Measurements from ENCODE around the gene BPGM.

The BPGM gene

DNA sequence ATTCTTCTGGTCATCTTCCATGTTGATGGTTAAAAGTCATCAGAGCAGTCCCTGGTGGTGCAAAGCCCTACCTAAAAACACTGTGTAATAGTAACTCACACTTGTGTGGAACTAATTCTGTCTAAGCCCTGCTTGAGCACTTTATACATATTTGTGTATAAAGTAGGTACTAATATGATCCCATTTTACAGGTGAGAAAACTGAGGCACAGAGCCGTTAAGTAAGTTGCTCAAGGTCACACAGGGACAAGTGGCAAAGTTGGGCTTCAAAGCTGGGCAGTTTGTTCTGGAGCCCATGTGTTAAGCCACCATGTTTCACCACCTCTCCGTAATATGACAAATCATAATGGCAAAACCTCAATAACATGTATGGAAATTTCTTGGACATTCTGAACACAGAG, 48.1 kb downstream of the BPGM start:
- Histone ChIP-seq H3K36me3 (no peaks in the 10 kb centered on the region), H3K4me1 (ENCODE audit: control insufficient read depth in 1 of 2, insufficient read depth in 1 of 2, low read depth in 1 of 2, low read length in 1 of 2) (no peaks in the 10 kb centered on the region), H3K27me3 (peaks cover 34% of the 10 kb centered on the region), H3K4me3 (ENCODE audit: low read depth in 1 of 2, low read length in 1 of 2) (no peak overlapping the region), H3K9me3 (no peaks in the 10 kb centered on the region), H3K27ac (no peak overlapping the region)
- TF ChIP-seq, protein P1, sequence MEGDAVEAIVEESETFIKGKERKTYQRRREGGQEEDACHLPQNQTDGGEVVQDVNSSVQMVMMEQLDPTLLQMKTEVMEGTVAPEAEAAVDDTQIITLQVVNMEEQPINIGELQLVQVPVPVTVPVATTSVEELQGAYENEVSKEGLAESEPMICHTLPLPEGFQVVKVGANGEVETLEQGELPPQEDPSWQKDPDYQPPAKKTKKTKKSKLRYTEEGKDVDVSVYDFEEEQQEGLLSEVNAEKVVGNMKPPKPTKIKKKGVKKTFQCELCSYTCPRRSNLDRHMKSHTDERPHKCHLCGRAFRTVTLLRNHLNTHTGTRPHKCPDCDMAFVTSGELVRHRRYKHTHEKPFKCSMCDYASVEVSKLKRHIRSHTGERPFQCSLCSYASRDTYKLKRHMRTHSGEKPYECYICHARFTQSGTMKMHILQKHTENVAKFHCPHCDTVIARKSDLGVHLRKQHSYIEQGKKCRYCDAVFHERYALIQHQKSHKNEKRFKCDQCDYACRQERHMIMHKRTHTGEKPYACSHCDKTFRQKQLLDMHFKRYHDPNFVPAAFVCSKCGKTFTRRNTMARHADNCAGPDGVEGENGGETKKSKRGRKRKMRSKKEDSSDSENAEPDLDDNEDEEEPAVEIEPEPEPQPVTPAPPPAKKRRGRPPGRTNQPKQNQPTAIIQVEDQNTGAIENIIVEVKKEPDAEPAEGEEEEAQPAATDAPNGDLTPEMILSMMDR (IDR thresholded peaks at IDR 0.05): no peak

DNA sequence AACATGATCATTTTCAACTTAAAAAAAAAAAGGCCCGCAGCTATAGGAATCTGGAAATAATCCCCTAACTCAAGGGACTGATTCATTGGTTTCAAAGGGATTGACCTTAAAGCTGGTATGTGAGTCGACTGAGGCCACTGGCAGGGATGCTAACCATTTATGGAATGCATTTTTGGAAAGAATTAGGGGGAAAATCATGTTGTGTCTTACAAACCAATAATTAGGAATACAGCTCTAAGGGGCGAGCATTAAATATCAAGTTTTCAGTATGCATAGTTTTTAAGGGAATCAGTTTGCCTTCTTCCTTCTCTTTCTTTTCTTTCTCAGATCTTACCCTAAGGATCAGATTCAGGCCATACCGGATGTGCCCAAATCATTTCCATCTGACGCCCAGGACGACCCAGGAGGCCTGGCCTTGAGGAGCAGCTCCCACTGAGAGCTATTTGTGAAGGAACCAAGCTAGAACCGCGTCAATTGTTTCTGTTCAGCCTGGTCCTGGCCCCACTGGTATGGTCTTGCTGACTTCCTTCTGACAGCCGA, 48.7 kb downstream of the BPGM start:
- Histone ChIP-seq H3K4me1 (ENCODE audit: control insufficient read depth in 1 of 2, insufficient read depth in 1 of 2, low read depth in 1 of 2, low read length in 1 of 2) (no peaks in the 10 kb centered on the region), H3K36me3 (no peaks in the 10 kb centered on the region), H3K9me3 (no peaks in the 10 kb centered on the region), H3K27me3 (peaks cover 32% of the 10 kb centered on the region), H3K27ac (no peak overlapping the region), H3K4me3 (ENCODE audit: low read depth in 1 of 2, low read length in 1 of 2) (no peak overlapping the region)
- TF ChIP-seq, protein P1 (IDR thresholded peaks at IDR 0.05): no peak

DNA sequence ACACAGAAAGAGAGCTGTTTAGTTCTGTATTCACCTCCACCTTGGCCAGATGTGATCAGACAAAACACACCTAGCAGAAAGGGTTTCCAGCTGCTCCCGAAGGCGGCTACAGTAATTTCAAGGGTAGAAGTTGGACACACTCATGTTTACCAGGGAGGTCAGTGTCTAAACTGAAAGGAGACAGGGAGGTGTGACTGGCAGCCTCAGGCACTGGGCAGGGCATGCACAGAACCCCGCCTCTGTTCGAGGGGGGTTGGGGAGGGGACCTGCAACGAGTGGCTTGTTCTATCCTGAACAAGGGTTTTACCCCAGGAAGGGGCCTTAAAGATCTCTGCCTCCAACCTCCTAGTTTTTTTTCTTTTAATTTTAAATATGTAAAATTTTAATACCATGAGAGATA, 49.6 kb downstream of the BPGM start:
- TF ChIP-seq, protein P1 (IDR thresholded peaks at IDR 0.05): no peak
- Histone ChIP-seq H3K4me3 (ENCODE audit: low read depth in 1 of 2, low read length in 1 of 2) (no peak overlapping the region), H3K27ac (no peak overlapping the region), H3K36me3 (no peaks in the 10 kb centered on the region), H3K9me3 (no peaks in the 10 kb centered on the region), H3K27me3 (peaks cover 24% of the 10 kb centered on the region), H3K4me1 (ENCODE audit: control insufficient read depth in 1 of 2, insufficient read depth in 1 of 2, low read depth in 1 of 2, low read length in 1 of 2) (no peaks in the 10 kb centered on the region)

DNA sequence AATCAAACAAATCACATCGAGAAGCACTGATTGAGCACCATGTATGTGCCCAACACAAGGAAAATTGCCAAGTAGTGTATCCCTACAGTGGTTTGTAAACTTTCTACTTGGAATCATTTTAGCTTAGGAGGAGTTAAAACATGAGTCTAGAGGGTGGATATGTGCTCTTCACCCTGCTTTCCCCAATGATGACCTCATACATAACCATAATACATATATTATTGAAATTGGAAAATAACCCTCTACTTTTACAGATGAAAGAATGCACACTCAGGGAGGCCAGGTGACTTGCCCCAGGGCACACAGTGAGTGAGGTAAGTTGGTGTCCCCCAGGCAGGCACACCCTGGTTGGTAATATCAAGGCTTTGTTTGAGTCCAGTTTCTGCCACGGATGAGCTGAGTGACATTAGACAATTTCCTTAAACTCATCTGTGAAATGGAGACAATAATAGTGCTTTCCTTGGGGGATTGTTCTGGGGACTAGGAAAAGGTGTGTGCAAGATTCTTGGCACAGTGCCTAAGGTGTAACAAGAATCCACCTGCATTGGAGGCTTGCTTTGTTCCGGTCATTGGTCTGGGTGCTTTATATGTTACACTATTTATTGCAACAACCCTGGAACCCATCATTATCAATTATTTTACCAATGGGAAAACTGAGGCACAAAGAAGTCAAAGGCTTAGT, 50.7 kb downstream of the BPGM start:
- Histone ChIP-seq H3K36me3 (no peaks in the 10 kb centered on the region), H3K9me3 (no peaks in the 10 kb centered on the region), H3K4me3 (ENCODE audit: low read depth in 1 of 2, low read length in 1 of 2) (no peak overlapping the region), H3K4me1 (ENCODE audit: control insufficient read depth in 1 of 2, insufficient read depth in 1 of 2, low read depth in 1 of 2, low read length in 1 of 2) (no peaks in the 10 kb centered on the region), H3K27me3 (peaks cover 13% of the 10 kb centered on the region), H3K27ac (no peak overlapping the region)
- TF ChIP-seq, protein P1 (IDR thresholded peaks at IDR 0.05): no peak

DNA sequence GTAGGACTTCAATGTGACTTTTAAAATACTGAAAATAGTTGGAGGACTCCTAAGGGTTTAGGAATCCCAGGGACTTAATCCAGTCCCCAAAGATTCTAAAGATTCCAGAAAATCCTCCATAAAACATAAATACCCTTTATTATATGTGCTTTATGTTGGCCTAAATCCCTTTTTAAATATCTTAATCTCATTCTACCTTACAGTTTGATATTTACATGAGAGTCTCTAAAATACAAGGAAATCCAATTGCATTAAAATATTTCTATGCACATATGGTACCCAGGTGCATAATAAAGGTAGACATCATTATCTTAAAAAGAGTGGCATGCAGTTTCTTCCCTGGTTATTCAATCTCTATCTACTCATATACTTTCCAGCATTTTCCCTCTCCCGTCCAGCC, 51.8 kb downstream of the BPGM start:
- H3K36me3 ChIP-seq: no peaks in the 10 kb centered on the region
- no peak overlapping the region for H3K27ac ChIP-seq
- TF ChIP-seq, protein P1 (IDR thresholded peaks at IDR 0.05): no peak

More for the DNA sequence above, 51.8 kb downstream of the BPGM start:
- Histone ChIP-seq H3K9me3 (no peaks in the 10 kb centered on the region), H3K4me1 (ENCODE audit: control insufficient read depth in 1 of 2, insufficient read depth in 1 of 2, low read depth in 1 of 2, low read length in 1 of 2) (no peaks in the 10 kb centered on the region), H3K4me3 (ENCODE audit: low read depth in 1 of 2, low read length in 1 of 2) (no peak overlapping the region), H3K27me3 (peaks cover 2% of the 10 kb centered on the region)
